Fibroblast of gingiva (primary cell): ENCODE results near the gene TIGD1.

Source experiments
- DNase-seq: peaks from one replicate; pipeline ENCODE4 v3.0.0-alpha.2; 2011; ENCODE audit warnings: low read depth

The TIGD1 gene

GRCh38 chr2:232523682-232524597 lies 26.4 kb downstream of the TIGD1 start:
- DNase-seq: no peak

GRCh38 chr2:232523402-232523681 lies 27.0 kb downstream of the TIGD1 start:
- no peak for DNase-seq

- no peak for DNase-seq
Measured at GRCh38 chr2:232522623-232523401, 27.5 kb downstream of the TIGD1 start.

GRCh38 chr2:232521959-232522622 lies 28.3 kb downstream of the TIGD1 start:
- DNase-seq: no peak

GRCh38 chr2:232521098-232521497 lies 29.3 kb downstream of the TIGD1 start:
- DNase-seq: no peak

- DNase-seq: no peak
Measured at GRCh38 chr2:232520489-232520888, 29.9 kb downstream of the TIGD1 start.

- DNase-seq: no peak
Measured at GRCh38 chr2:232519581-232520438, 30.5 kb downstream of the TIGD1 start, which contains the start of gene PRSS56. Gene PRSS56, plus strand, starts transcription at chr2:232520388. Its CDS starts 211 bp downstream, at chr2:232520599.

- no peak for DNase-seq
Measured at GRCh38 chr2:232518844-232519243, 31.5 kb downstream of the TIGD1 start.

- DNase-seq: no peak
Measured at GRCh38 chr2:232516551-232516950, 33.8 kb downstream of the TIGD1 start.

- no peak for DNase-seq
Measured at GRCh38 chr2:232515639-232516038, 34.7 kb downstream of the TIGD1 start.

- no peak for DNase-seq
Measured at GRCh38 chr2:232513353-232513752, 37.0 kb downstream of the TIGD1 start.

- DNase-seq: no peak
Measured at GRCh38 chr2:232512602-232513001, 37.8 kb downstream of the TIGD1 start.

GRCh38 chr2:232511336-232511890 lies 38.9 kb downstream of the TIGD1 start:
- DNase-seq: no peak

- no peak for DNase-seq
Measured at GRCh38 chr2:232508251-232508650, 42.1 kb downstream of the TIGD1 start.

- no peak for DNase-seq
Measured at GRCh38 chr2:232506709-232507108, 43.6 kb downstream of the TIGD1 start.

GRCh38 chr2:232505856-232506255 lies 44.5 kb downstream of the TIGD1 start:
- DNase-seq: no peak

- DNase-seq: no peak
Measured at GRCh38 chr2:232504438-232504837, 45.9 kb downstream of the TIGD1 start.

- no peak for DNase-seq
Measured at GRCh38 chr2:232503809-232504323, 46.5 kb downstream of the TIGD1 start.

GRCh38 chr2:232502911-232503808 lies 47.2 kb downstream of the TIGD1 start:
- DNase-seq: no peak

GRCh38 chr2:232502511-232502910 lies 47.8 kb downstream of the TIGD1 start:
- DNase-seq: no peak
